Mesenchymal stem cell (in vitro differentiated cells and primary cell): ENCODE measurements around the gene APCDD1L.
A peak's percentile ranks its signal among the peaks of the same experiment; 100 is the strongest.

Experiments used
- DNase-seq: peaks from one replicate; pipeline ENCODE4 v3.0.0-alpha.2; 2013
- H2AFZ ChIP-seq: one replicate; pipeline ENCODE4 v1.6.1; 2013; ENCODE audit warnings: low read depth, mild to moderate bottlenecking, control low read depth, inconsistent platforms, low read length, moderate library complexity
- H2AK5ac ChIP-seq: 2 replicates; pipeline ENCODE4 v1.6.1; 2013; ENCODE audit warnings: low read length, moderate library complexity, mild to moderate bottlenecking, inconsistent platforms; ENCODE audit not compliant: severe bottlenecking
- H2BK120ac ChIP-seq: one replicate; pipeline ENCODE4 v1.6.1; 2013; ENCODE audit warnings: low read depth, mild to moderate bottlenecking, inconsistent platforms, low read length, moderate library complexity
- H2BK12ac ChIP-seq, 2 experiments: one replicate each; pipeline ENCODE4 v1.6.1; 2013; ENCODE audit warnings: inconsistent platforms in 2 of 2, low read length in 2 of 2, mild to moderate bottlenecking in 2 of 2, moderate library complexity in 2 of 2, control low read depth in 1 of 2
- H2BK15ac ChIP-seq: one replicate; pipeline ENCODE4 v1.6.1; 2013; ENCODE audit warnings: mild to moderate bottlenecking, low read depth, inconsistent platforms; ENCODE audit not compliant: poor library complexity, severe bottlenecking
- H2BK5ac ChIP-seq: 2 replicates; pipeline ENCODE4 v1.6.1; 2013; ENCODE audit warnings: low read depth, mild to moderate bottlenecking, low read length, control low read depth, inconsistent platforms; ENCODE audit not compliant: poor library complexity, severe bottlenecking
- H3K14ac ChIP-seq, 2 experiments: one replicate each; pipeline ENCODE4 v1.6.1; 2013; ENCODE audit warnings: inconsistent platforms in 2 of 2, low read length in 2 of 2, control low read depth in 1 of 2, mild to moderate bottlenecking in 1 of 2, moderate library complexity in 1 of 2
- H3K18ac ChIP-seq, 2 experiments: one replicate each; pipeline ENCODE4 v1.6.1; 2013; ENCODE audit warnings: inconsistent platforms in 2 of 2, low read length in 2 of 2, control low read depth in 1 of 2, low read depth in 1 of 2, mild to moderate bottlenecking in 1 of 2
- H3K23ac ChIP-seq, 2 experiments: one replicate each; pipeline ENCODE4 v1.6.1; 2013; ENCODE audit warnings: inconsistent platforms in 2 of 2, low read length in 2 of 2, mild to moderate bottlenecking in 2 of 2, moderate library complexity in 2 of 2, control low read depth in 1 of 2
- H3K27ac ChIP-seq: 2 replicates; pipeline ENCODE4 v1.5.1; 2013; ENCODE audit warnings: mild to moderate bottlenecking, moderate library complexity, low read length, control low read depth, inconsistent platforms; ENCODE audit not compliant: poor library complexity, severe bottlenecking
- H3K27me3 ChIP-seq, 2 experiments: 2 replicates each; pipeline versions ENCODE4 v1.6.1 to v1.7.0; 2013; ENCODE audit warnings: low read length in 2 of 2, mild to moderate bottlenecking in 2 of 2, moderate library complexity in 2 of 2, control low read depth in 1 of 2, inconsistent platforms in 1 of 2; ENCODE audit not compliant: control insufficient read depth in 1 of 2, insufficient read depth in 1 of 2
- H3K36me3 ChIP-seq, 2 experiments: 2 replicates each; pipeline versions ENCODE4 v1.6.1 to v1.7.0; 2013; ENCODE audit warnings: low read length in 2 of 2, control low read depth in 1 of 2, inconsistent platforms in 1 of 2, low read depth in 1 of 2, mild to moderate bottlenecking in 1 of 2; ENCODE audit not compliant: insufficient read depth in 2 of 2, control insufficient read depth in 1 of 2
- H3K4ac ChIP-seq, 2 experiments: one replicate each; pipeline ENCODE4 v1.6.1; 2013; ENCODE audit warnings: inconsistent platforms in 2 of 2, low read length in 2 of 2, mild to moderate bottlenecking in 2 of 2, moderate library complexity in 2 of 2, control low read depth in 1 of 2, low read depth in 1 of 2
- H3K4me1 ChIP-seq: 2 replicates; pipeline ENCODE4 v1.6.1; 2013; ENCODE audit warnings: low read depth, low read length, control low read depth; ENCODE audit not compliant: control insufficient read depth, insufficient read depth
- H3K4me2 ChIP-seq: 2 replicates; pipeline ENCODE4 v1.6.1; 2013; ENCODE audit warnings: low read length, mild to moderate bottlenecking, inconsistent platforms; ENCODE audit not compliant: poor library complexity, severe bottlenecking
- H3K4me3 ChIP-seq, 2 experiments: 2 replicates each; pipeline versions ENCODE4 v1.5.1 to v1.7.0; 2013; ENCODE audit warnings: low read length in 2 of 2, mild to moderate bottlenecking in 2 of 2, control low read depth in 1 of 2, low read depth in 1 of 2; ENCODE audit not compliant: insufficient read depth in 1 of 2
- H3K79me1 ChIP-seq: replicated peaks from 2 replicates; pipeline ENCODE4 v1.6.1; 2013; ENCODE audit warnings: mild to moderate bottlenecking, control low read depth, low read length, inconsistent platforms; ENCODE audit not compliant: poor library complexity, severe bottlenecking
- H3K9ac ChIP-seq: 2 replicates; pipeline ENCODE4 v1.7.0; 2013; ENCODE audit warnings: mild to moderate bottlenecking, low read length, moderate library complexity
- H3K9me3 ChIP-seq: 2 replicates; pipeline ENCODE4 v1.7.0; 2013; ENCODE audit warnings: mild to moderate bottlenecking, low read length; ENCODE audit not compliant: control insufficient read depth
- H4K8ac ChIP-seq: one replicate; pipeline ENCODE4 v1.6.1; 2013; ENCODE audit warnings: inconsistent platforms, mild to moderate bottlenecking, low read length, moderate library complexity
- H4K91ac ChIP-seq: one replicate; pipeline ENCODE4 v1.6.1; 2013; ENCODE audit warnings: mild to moderate bottlenecking, low read length, inconsistent platforms
- WGBS: methylation state at CpG from one replicate; pipeline ENCODE4 v1.1.7; 2013; ENCODE audit warnings: mixed read lengths; 5-methylcytosine and 5-hydroxymethylcytosine counted together

Gene APCDD1L

DNA sequence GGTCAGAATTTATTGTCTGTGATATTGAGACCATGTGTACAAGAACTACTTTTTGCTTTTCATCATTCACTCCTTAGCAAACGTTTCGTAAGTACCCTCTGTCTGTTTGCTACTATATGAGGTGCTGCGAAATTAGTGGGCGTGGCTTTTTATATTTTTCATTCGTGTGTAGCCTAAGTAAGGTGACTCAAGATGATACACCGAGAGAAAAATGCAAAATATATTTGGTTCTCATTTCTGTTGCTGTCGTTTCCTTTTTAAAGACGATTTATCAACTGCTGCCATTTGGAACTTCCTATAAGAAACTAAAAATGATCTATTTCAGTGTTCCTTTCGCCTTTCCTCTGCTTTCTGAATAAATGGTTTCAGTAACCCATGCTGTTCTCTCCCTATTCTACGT lies 64.9 kb downstream of the APCDD1L start:
- Histone ChIP-seq H3K36me3 (peaks cover 19 to 51% of the 10 kb centered on the region in 2 experiments), H3K23ac (no peak overlapping the region), H3K4me2 (no peak overlapping the region), H3K18ac (no peak overlapping the region), H3K9me3 (peaks cover 9% of the 10 kb centered on the region), H3K79me1 (peaks cover 31% of the 10 kb centered on the region), H4K8ac (no peak overlapping the region), H3K4ac (no peak overlapping the region), H3K4me1 (no peaks in the 10 kb centered on the region), H3K4me3 (no peak overlapping the region), H2BK12ac (no peak overlapping the region), H2AK5ac (no peak overlapping the region), H3K14ac (no peak overlapping the region), H3K27me3 (no peaks in the 10 kb centered on the region), H2AFZ (no peak overlapping the region), H3K9ac (no peak overlapping the region), H2BK15ac (no peak overlapping the region), H2BK5ac (no peak overlapping the region), H3K27ac (no peak overlapping the region), H2BK120ac (no peak overlapping the region), H4K91ac (no peak overlapping the region)
- no peak for DNase-seq
- WGBS, result 97% methylated on average over 9 of the region's 10 CpGs

DNA sequence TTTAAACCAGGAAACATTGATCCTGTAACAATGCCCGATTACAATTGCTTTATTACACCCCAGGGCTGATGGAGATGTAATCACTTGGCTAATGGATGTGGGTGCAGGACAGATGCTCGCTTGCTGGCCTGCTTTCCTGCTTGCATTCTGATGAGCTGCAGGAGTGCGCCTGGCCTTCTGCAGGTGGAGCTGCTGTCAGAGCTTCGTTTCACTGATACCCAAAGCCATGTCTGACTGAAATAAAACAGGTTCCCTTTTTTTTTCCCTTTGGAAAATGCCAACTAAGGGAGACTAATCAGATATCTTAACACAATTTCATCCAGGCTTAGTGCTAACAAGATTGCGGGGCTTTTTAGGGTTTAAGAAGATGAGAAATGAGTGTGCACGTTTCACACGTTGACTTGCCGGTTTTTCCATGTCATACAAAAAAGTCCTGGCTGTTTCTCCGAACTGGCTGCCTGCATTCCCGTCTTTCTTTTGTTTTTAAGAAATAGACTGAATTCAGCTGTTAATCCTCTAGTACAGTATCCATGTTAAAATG lies 65.4 kb downstream of the APCDD1L start:
- H3K4me3 ChIP-seq, result no peak overlapping the region
- H2AK5ac ChIP-seq, result no peak overlapping the region
- H2BK15ac ChIP-seq, result no peak overlapping the region
- no peak overlapping the region for H3K27ac ChIP-seq
- peaks cover 32% of the 10 kb centered on the region for H3K79me1 ChIP-seq
- H3K4ac ChIP-seq, result no peak overlapping the region
- no peaks in the 10 kb centered on the region for H3K27me3 ChIP-seq
- DNase-seq, result no peak
- H4K8ac ChIP-seq, result no peak overlapping the region
- H3K14ac ChIP-seq, result no peak overlapping the region
- no peak overlapping the region for H2AFZ ChIP-seq
- H3K4me2 ChIP-seq, result no peak overlapping the region
- H3K4me1 ChIP-seq, result no peaks in the 10 kb centered on the region
- H3K18ac ChIP-seq, result no peak overlapping the region
- peaks cover 9% of the 10 kb centered on the region for H3K9me3 ChIP-seq
- H2BK12ac ChIP-seq, result no peak overlapping the region
- peaks cover 24 to 56% of the 10 kb centered on the region in 2 experiments for H3K36me3 ChIP-seq
- H3K23ac ChIP-seq, result peak overlapping the region in 1 of 2 experiments; percentile 23
- no peak overlapping the region for H4K91ac ChIP-seq
- 77% methylated on average over 8 of the region's 10 CpGs for WGBS
- no peak overlapping the region for H3K9ac ChIP-seq
- no peak overlapping the region for H2BK120ac ChIP-seq
- no peak overlapping the region for H2BK5ac ChIP-seq

DNA sequence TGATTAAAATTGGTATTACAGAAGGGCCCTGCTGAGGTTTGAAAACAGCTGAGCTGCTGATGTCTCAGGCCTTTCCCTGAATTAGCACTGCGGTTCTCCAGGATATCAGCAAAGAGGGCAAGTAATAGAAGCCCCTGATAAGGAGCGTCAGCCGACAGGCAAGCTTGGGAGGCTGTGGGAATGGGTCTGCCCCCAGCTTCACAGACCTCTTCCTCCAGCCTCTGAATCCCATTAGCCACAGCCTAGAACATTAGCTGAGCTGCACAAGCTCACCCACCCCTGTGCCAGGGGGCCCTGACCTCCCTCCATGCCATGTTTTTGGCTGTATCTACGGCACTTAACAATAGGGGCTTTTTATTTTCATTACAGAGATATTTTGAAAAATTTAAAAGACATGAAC lies 66.2 kb downstream of the APCDD1L start:
- Histone ChIP-seq H3K14ac (no peak overlapping the region), H3K27me3 (no peaks in the 10 kb centered on the region), H3K18ac (no peak overlapping the region), H2AFZ (no peak overlapping the region), H3K4me2 (no peak overlapping the region), H2BK15ac (no peak overlapping the region), H3K27ac (no peak overlapping the region), H2BK12ac (no peak overlapping the region), H4K91ac (no peak overlapping the region), H3K23ac (no peak overlapping the region), H3K79me1 (peaks cover 37% of the 10 kb centered on the region), H3K9me3 (peaks cover 2% of the 10 kb centered on the region), H3K4me1 (no peaks in the 10 kb centered on the region), H3K36me3 (peaks cover 29 to 64% of the 10 kb centered on the region in 2 experiments), H3K4ac (no peak overlapping the region), H2BK5ac (no peak overlapping the region), H2AK5ac (no peak overlapping the region), H4K8ac (no peak overlapping the region), H3K4me3 (no peak overlapping the region), H3K9ac (no peak overlapping the region), H2BK120ac (no peak overlapping the region)
- 45% methylated on average over 3 of the region's 4 CpGs for WGBS
- no peak for DNase-seq

DNA sequence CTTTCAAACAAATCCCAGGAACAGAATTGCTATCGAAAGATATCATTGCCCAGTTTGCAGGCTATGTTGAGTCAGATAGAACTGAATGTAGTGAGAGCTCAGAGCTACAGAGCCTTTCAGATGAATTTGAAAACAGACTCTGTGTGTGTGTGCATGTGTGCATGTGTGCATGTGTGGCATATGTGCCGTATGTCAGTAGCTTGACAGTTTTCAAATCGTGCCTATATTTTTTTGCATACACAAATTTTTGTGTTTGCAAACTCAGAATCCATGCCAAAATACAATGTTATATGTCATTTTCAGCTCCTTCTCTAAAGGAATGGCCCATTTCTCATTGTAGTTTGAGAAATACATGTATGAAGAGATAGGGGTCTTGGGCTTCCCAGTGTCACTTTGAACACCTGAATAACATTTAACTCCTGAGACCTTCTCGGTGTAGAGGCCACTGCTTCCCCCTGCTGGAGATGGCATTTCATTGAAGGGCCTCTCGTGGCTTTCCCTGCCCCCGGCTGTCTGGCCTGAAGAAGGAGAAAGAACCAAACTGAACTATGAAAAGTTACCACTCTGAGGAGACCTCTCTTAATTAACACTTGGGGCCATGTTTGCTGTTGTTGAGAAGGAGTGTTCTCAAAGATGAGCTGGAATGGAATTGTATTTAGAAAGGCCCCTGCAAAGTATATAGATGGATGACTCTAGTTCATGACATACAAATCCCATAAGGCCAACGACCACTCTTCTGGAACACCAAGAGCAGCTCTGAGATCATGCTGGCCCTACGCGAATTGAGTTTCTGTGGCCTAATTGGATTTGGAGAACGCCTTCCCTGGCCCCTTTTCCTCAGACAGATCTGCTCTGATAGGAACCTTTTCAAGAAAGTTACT lies 67.4 kb downstream of the APCDD1L start:
- H3K23ac ChIP-seq, result no peak overlapping the region
- 60% methylated on average over 10 of the region's 10 CpGs for WGBS
- H4K91ac ChIP-seq, result no peak overlapping the region
- no peak overlapping the region for H3K27ac ChIP-seq
- H4K8ac ChIP-seq, result no peak overlapping the region
- no peak overlapping the region for H3K18ac ChIP-seq
- no peak overlapping the region for H3K14ac ChIP-seq
- H3K4me2 ChIP-seq, result no peak overlapping the region
- H2AK5ac ChIP-seq, result peak overlapping the region; percentile 34
- H3K9me3 ChIP-seq, result no peaks in the 10 kb centered on the region
- peaks cover 40% of the 10 kb centered on the region for H3K79me1 ChIP-seq
- no peak overlapping the region for H3K4ac ChIP-seq
- H2AFZ ChIP-seq, result no peak overlapping the region
- peak; percentile 71 for DNase-seq
- no peak overlapping the region for H2BK5ac ChIP-seq
- H2BK120ac ChIP-seq, result no peak overlapping the region
- H3K4me1 ChIP-seq, result no peaks in the 10 kb centered on the region
- no peak overlapping the region for H2BK15ac ChIP-seq
- no peak overlapping the region for H2BK12ac ChIP-seq
- H3K4me3 ChIP-seq, result no peak overlapping the region
- no peaks in the 10 kb centered on the region for H3K27me3 ChIP-seq
- H3K36me3 ChIP-seq, result peaks cover 37 to 70% of the 10 kb centered on the region in 2 experiments
- no peak overlapping the region for H3K9ac ChIP-seq
